NCI-H774 (cell line): Measurements from ENCODE around the gene M1AP.
A peak's percentile ranks its signal among the peaks of the same experiment; 100 is the strongest.

Experiments used
- DNase-seq: peaks from one replicate; lab custom pipeline; 2025; lab: John Stamatoyannopoulos, UW

M1AP gene

GRCh38 chr2:74524955-74525716 is 123.0 kb downstream of the M1AP start:
- no peak for DNase-seq

- DNase-seq = no peak
Measured at GRCh38 chr2:74524005-74524404, 124.1 kb downstream of the M1AP start.

GRCh38 chr2:74522516-74522915 is 125.6 kb downstream of the M1AP start:
- DNase-seq = no peak

- no peak for DNase-seq
Measured at GRCh38 chr2:74516650-74517049, 131.5 kb downstream of the M1AP start.

GRCh38 chr2:74515981-74516633 is 132.0 kb downstream of the M1AP start:
- no peak for DNase-seq

GRCh38 chr2:74515271-74515980 is 132.7 kb downstream of the M1AP start:
- DNase-seq = no peak

GRCh38 chr2:74514368-74515270 is 133.5 kb downstream of the M1AP start, which contains the start of gene TLX2:
TLX2 (plus strand) TSS chr2:74514450; CDS start chr2:74514807, 357 bp downstream.
- no peak for DNase-seq

- no peak for DNase-seq
Measured at GRCh38 chr2:74513605-74514367, 134.3 kb downstream of the M1AP start.

- DNase-seq = no peak
Measured at GRCh38 chr2:74512744-74513604, 135.2 kb downstream of the M1AP start.

- no peak for DNase-seq
Measured at GRCh38 chr2:74511104-74511989, 136.8 kb downstream of the M1AP start.

GRCh38 chr2:74510272-74510671 is 137.9 kb downstream of the M1AP start:
- DNase-seq = no peak

GRCh38 chr2:74507926-74508520 is 140.1 kb downstream of the M1AP start:
- peak; percentile 28 for DNase-seq
